ENCODE measurements around the gene MYOC. TPM values are rescaled to one million over a fixed set of nuclear protein-coding genes. Genes with fewer than 3 reads are reported as not detected.
"Not testable (repeated sequence)": the region's sequence is repeated elsewhere in the genome, so short reads cannot be mapped to it uniquely, and the experiment has no call there.

MYOC gene
- total RNA-seq, 1 donor from 2014 or later: not detected

- no peak for DNase-seq (ENCODE audit: low read depth, low spot score)
Measured at GRCh38 chr1:171606402-171606941, 46.0 kb downstream of the MYOC start.

DNA sequence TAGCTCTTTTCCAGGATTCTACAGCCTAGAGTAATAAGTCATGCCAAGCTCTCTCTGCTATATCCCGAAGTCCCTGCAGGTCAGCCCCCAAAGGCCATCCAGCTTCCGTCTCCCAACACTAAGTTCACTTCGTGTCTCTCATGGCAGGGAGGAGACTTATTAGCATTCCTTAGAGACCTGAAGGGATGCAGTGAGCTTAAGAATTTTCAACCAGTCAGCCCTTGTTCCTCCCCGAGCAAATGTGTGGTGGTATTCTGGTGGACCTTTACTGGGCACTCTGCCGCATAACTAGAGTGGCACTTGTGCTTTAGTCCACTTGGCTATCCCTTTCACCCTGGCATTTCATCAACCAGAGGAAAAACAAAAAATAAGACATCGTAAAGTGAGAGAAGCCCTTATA is 49.4 kb downstream of the MYOC start:
- DNase-seq (ENCODE audit: low read depth, low spot score): not testable (repeated sequence)

- no peak for DNase-seq (ENCODE audit: low read depth, low spot score)
Measured at GRCh38 chr1:171600862-171601261, 51.6 kb downstream of the MYOC start.

- not testable (repeated sequence) for DNase-seq (ENCODE audit: low read depth, low spot score)
Measured at GRCh38 chr1:171600310-171600709, 52.2 kb downstream of the MYOC start.

GRCh38 chr1:171597203-171597602 is 55.3 kb downstream of the MYOC start:
- no peak for DNase-seq (ENCODE audit: low read depth, low spot score)

DNA sequence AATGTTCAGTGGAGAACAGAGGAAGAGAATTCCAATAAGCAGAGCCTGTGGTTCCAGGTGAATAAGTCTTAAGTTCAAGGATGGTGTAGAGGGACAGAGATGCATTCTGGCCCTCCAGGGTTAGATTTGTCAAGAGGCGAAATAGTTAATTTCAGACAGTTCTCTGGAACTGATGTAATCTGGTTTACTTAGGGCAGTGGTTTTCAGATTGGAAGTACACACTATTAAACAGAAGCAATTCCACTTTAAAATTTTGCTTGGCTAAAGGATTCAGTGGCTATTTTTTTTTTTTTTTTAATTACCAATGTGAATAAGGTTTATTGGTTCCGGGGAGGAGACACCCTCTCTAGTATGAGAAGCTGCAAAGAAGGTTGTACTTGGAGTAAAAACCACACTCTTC is 55.8 kb downstream of the MYOC start:
- no peak for DNase-seq (ENCODE audit: low read depth, low spot score)

- no peak for DNase-seq (ENCODE audit: low read depth, low spot score)
Measured at GRCh38 chr1:171596119-171596518, 56.4 kb downstream of the MYOC start.

GRCh38 chr1:171595324-171595723 is 57.2 kb downstream of the MYOC start:
- no peak for DNase-seq (ENCODE audit: low read depth, low spot score)

GRCh38 chr1:171590022-171590421 is 62.5 kb downstream of the MYOC start:
- no peak for DNase-seq (ENCODE audit: low read depth, low spot score)

GRCh38 chr1:171588230-171588629 is 64.3 kb downstream of the MYOC start:
- DNase-seq (ENCODE audit: low read depth, low spot score): no peak

DNA sequence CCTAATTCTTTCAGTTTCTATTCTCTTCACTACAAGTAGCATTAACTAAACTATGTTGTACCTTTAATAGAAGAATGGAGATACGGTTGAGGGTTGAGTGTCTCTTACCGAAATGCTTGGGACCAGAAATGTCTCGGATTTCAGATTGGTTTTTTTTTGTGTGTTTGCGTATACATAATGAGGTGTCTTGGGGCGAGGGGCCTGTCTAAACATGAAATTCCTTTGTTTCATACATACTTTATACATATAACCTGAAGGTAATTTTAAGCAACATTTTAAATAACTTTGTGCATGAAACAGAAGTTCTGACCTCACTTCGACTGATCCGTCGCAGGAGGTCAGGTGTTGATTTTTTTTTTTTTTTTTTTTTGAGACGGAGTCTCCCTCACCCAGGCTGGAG is 66.8 kb downstream of the MYOC start:
- no peak for DNase-seq (ENCODE audit: low read depth, low spot score)

Other genes with a start within 250 kb of the MYOC start
- gene PRRC2C, start 167.2 kb downstream of the MYOC start, total RNA-seq: 58.1 and 72.6 TPM in 2 replicates
- 0.04 and 0.20 TPM in 2 replicates for gene MYOCOS, start 30.4 kb downstream of the MYOC start, total RNA-seq
- 4.3 and 5.2 TPM in 2 replicates for gene VAMP4, start 89.4 kb upstream of the MYOC start, total RNA-seq
- 28.6 and 45.7 TPM in 2 replicates for gene METTL13, start 129.0 kb upstream of the MYOC start, total RNA-seq
- gene DNM3, start 188.8 kb upstream of the MYOC start, total RNA-seq: 0.59 and 2.4 TPM in 2 replicates